Mucosa of rectum (tissue), 2 donors: ENCODE measurements around the gene DIS3L2.
A peak's percentile ranks its signal among the peaks of the same experiment; 100 is the strongest.

ENCODE experiments used
- H3K27ac ChIP-seq, 2 donors: one replicate each; pipeline ENCODE4 v1.7.0; 2013; ENCODE audit warnings: inconsistent platforms in 2 of 2, low read depth in 2 of 2, low read length in 2 of 2
- H3K27me3 ChIP-seq, 2 donors: one replicate each; pipeline ENCODE4 v1.7.0; 2013; ENCODE audit warnings: low read length in 2 of 2; ENCODE audit not compliant: control insufficient read depth in 2 of 2, insufficient read depth in 2 of 2
- H3K36me3 ChIP-seq, 2 donors: one replicate each; pipeline ENCODE4 v1.7.0; 2013; ENCODE audit warnings: low read length in 2 of 2; ENCODE audit not compliant: control insufficient read depth in 2 of 2, insufficient read depth in 2 of 2
- H3K4me1 ChIP-seq, 2 donors: one replicate each; pipeline ENCODE4 v1.7.0; 2013; ENCODE audit warnings: low read length in 2 of 2, mild to moderate bottlenecking in 1 of 2; ENCODE audit not compliant: control insufficient read depth in 2 of 2, insufficient read depth in 2 of 2
- H3K4me3 ChIP-seq, 2 donors: one replicate each; pipeline ENCODE4 v1.7.0; 2013; ENCODE audit warnings: low read length in 2 of 2
- H3K9ac ChIP-seq, 2 donors: one replicate each; pipeline ENCODE4 v1.7.0; 2013; ENCODE audit warnings: low read length in 2 of 2, low read depth in 1 of 2, mild to moderate bottlenecking in 1 of 2
- H3K9me3 ChIP-seq, 2 donors: one replicate each; pipeline ENCODE4 v1.7.0; 2013; ENCODE audit warnings: low read length in 2 of 2; ENCODE audit not compliant: control insufficient read depth in 2 of 2
- donor health status: healthy.
- donor health status: Normal muscosa, but diverticular disease.

The DIS3L2 gene

DNA sequence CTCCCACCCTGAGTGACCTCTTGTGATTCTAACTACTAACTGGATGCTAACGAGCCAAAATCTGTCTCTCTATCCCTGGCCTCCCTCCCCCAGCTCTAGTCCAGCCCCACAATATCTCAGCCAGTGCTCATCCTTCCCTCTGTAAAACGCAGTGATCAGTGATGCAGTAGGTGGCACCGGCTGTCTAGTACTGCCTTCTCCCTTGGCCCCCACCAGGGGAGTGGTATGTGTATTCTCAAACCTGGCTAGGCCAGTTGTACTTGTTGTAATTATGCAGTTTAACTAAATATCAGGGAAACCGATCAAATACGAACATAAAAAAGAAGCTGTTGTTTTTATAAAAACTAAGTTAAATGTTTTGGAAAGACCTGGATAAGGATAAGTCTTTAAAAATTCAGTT lies 303.8 kb downstream of the DIS3L2 start:
- Histone ChIP-seq H3K27ac (no peak overlapping the region), H3K4me3 (no peak overlapping the region), H3K27me3 (no peaks in the 10 kb centered on the region), H3K9ac (no peak overlapping the region), H3K36me3 (peaks cover 35 to 46% of the 10 kb centered on the region in 2 donors), H3K9me3 (no peaks in the 10 kb centered on the region), H3K4me1 (no peaks in the 10 kb centered on the region)

DNA sequence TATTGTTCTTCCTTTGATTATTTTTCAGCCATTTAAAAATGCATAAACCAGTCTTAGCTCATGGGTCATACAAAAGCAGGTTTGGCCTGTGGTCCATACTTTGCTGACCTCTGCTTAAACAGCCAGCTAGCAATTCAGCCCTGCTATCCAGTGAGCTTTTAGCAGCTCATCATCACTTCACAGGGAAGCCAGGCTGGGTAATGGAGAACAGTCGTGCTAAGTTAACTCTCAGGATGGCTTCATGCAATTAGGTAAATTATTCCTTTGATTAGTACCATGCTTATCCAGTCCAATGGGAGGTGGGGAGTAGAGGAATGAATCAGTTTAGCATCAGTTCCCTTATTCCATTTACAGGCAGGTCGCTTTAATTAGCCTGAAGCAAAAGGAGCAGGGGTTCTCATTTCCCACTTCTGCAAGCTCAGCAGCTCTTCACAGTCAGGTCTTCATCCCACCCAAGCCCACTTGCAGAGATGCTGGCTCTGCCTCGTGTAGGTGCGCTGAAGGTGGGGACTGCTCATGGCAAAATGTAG lies 307.2 kb downstream of the DIS3L2 start:
- H3K4me1 ChIP-seq = no peaks in the 10 kb centered on the region
- no peaks in the 10 kb centered on the region for H3K9me3 ChIP-seq
- peaks cover 17 to 33% of the 10 kb centered on the region in 2 donors for H3K36me3 ChIP-seq
- H3K27ac ChIP-seq = no peak overlapping the region
- H3K27me3 ChIP-seq = no peaks in the 10 kb centered on the region
- H3K4me3 ChIP-seq = no peak overlapping the region
- H3K9ac ChIP-seq = no peak overlapping the region

DNA sequence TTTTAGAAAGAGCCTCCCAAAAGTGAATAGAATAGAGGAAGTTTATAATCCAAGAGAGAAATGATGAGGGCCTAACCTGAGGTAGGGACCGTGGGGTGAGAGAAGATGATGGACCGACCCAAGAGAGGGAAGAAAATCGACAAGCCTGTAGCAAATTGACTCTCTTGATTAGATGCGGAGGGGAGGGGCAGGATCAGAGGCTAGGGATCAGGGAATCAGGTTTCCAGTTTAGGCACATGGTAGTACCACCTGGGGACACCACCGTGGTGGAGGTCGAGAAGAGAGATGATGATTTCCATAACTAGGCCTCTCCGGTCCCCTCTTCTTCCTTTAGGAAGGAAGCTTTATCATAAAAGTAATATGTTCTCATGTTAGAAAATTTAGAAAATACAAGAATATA lies 308.4 kb downstream of the DIS3L2 start:
- peaks cover 7 to 29% of the 10 kb centered on the region in 2 donors for H3K36me3 ChIP-seq
- H3K4me3 ChIP-seq = no peak overlapping the region
- H3K9ac ChIP-seq = no peak overlapping the region
- no peaks in the 10 kb centered on the region for H3K4me1 ChIP-seq
- H3K27ac ChIP-seq = no peak overlapping the region
- no peaks in the 10 kb centered on the region for H3K9me3 ChIP-seq
- no peaks in the 10 kb centered on the region for H3K27me3 ChIP-seq

DNA sequence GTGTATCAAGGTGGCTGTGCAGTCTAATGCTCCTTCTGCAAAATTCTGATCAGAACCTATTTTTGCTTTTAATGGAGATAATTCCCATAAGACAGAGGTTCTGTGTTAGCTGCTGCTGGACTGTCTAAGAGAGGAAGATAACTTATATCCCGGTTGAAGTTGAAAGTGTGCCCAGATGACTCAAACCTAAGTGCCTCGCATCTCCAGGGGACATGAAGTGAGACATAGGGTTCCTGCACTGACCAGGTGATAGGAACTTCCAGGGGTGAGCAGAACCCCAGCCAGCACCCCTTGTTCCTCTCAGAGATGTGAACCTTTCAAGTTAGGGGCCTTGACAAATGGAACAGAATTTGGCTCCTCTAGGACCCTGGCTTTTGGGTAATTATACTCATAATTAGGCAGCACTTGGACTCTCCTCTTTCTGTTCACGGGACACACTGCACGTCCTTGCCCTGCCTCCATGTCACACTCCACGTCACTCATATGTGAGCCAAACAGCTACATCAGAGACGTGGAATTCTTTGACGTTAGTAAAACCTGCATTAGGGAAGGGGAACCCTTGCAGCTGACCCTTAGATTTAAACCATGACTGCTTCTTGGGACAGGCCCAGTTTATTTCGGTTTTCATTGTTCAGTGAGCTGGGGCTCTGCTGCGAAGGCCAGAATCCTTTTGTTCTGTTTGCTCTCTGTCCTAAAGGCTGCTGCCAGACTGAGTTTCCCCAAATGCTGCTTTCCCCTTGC lies 312.6 kb downstream of the DIS3L2 start:
- Histone ChIP-seq H3K9me3 (no peaks in the 10 kb centered on the region), H3K9ac (no peak overlapping the region), H3K27me3 (no peaks in the 10 kb centered on the region), H3K4me3 (no peak overlapping the region), H3K27ac (no peak overlapping the region), H3K36me3 (peaks cover 0 to 19% of the 10 kb centered on the region in 2 donors), H3K4me1 (no peaks in the 10 kb centered on the region)

DNA sequence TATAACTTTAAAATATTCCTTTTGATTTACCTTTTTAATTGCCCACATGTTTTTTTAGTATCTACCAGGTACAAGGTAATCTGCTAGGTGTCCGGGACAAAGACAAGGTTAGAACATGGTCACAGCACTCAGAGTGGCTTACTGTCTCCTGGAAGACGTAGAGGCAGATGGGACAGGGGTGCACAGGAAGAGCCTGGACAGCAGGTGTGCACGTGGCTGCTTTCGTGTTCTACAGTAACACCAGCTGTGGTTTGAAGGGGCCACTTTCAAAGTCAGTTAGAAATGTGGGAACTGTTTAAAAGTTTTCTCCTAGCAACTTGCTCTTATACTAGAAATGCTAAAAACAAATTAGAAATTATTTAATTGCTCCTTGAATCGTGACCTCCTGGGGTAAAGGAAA lies 314.2 kb downstream of the DIS3L2 start:
- no peaks in the 10 kb centered on the region for H3K9me3 ChIP-seq
- no peak overlapping the region for H3K9ac ChIP-seq
- no peaks in the 10 kb centered on the region for H3K27me3 ChIP-seq
- H3K4me3 ChIP-seq = no peak overlapping the region
- H3K27ac ChIP-seq = peak overlapping the region in 1 of 2 donors; percentile 40
- H3K4me1 ChIP-seq = no peaks in the 10 kb centered on the region
- H3K36me3 ChIP-seq = peaks cover 0 to 13% of the 10 kb centered on the region in 2 donors

DNA sequence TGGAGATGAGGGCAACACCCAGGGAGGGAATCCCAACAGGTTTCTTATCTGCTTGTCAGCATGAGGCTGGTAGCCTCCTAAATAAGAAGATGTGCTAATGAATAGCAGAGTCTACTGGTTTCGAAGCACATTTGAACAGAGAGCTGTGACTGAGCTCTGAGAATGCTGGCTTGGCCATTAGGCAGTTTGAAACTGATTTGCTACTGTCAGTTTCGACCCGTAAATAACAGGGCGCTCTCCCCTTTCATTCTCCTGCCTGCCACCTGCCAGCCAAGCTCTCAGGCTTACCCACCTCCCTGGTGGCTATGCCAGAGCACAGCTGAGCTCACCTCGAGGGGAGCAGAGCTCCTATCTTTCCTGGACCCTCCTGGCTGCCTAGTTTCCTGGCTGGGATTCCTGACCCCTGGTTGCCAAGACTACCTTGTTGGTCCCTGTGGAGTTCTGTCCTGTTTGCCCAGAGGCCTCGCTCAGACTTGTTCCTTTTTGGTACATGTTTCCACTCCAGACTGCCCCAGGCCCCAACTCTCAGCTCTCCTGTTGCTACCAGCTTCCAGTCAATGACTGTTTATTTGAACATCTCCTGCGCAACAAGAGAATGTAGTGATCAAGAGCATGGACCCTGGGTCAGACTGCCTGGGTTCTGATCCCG lies 314.7 kb downstream of the DIS3L2 start:
- peak overlapping the region; percentile 40 to 42 for H3K27ac ChIP-seq

DNA sequence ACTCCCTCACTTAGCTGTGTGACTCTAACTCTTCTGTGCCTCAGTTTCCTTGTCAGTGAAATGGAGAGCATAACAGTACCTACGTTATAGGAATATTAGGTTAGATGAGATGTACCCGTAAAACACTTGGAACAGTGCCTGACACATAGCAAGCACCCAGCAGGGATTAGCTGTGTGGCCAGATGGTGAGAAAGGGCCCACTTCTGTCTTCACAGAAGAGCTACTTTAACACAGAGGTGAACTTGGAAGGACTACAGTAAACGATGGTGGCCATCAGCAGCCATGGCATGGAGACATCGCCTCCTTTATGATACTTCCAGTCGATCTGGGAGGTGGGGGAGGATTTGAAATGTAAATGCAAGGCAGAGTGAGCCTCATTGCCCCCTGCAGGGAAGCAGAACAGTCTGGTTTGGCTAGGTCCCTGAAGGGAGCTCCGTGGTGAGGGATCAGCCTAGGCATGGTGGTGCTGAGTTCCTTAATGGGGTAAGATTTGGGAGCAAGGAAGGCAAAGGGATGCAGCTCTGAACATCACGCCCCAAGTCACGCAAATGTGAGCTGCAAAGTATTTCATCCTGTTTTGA lies 315.3 kb downstream of the DIS3L2 start:
- H3K9me3 ChIP-seq = no peaks in the 10 kb centered on the region
- H3K4me1 ChIP-seq = no peaks in the 10 kb centered on the region
- H3K27me3 ChIP-seq = no peaks in the 10 kb centered on the region
- H3K27ac ChIP-seq = peak overlapping the region; percentile 40 to 42
- H3K36me3 ChIP-seq = peaks cover 0 to 12% of the 10 kb centered on the region in 2 donors
- no peak overlapping the region for H3K4me3 ChIP-seq
- no peak overlapping the region for H3K9ac ChIP-seq

More for the DNA sequence above, 314.7 kb downstream of the DIS3L2 start:
- no peak overlapping the region for H3K4me3 ChIP-seq
- H3K9me3 ChIP-seq = no peaks in the 10 kb centered on the region
- no peak overlapping the region for H3K9ac ChIP-seq
- H3K4me1 ChIP-seq = no peaks in the 10 kb centered on the region
- H3K27me3 ChIP-seq = no peaks in the 10 kb centered on the region
- H3K36me3 ChIP-seq = peaks cover 0 to 12% of the 10 kb centered on the region in 2 donors

DNA sequence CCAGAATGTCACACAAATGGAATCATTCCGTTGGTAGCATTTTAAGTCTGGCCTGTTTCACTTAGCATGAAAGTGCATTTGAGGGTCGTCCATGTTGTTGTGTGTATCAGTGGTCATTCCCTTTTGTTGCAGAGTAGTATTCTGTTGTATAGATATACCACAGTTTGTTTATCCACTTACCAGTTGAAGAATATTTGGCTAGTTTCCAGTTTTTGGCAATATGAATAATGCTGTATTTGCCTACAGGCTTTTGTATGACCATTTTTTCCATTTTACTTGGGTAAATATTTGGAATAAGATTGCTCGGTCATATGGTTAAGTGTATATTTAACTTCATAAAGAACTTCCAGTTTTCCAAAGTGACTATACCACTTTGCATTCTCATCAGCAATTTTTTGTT lies 317.0 kb downstream of the DIS3L2 start:
- no peaks in the 10 kb centered on the region for H3K27me3 ChIP-seq
- no peak overlapping the region for H3K27ac ChIP-seq
- H3K9ac ChIP-seq = no peak overlapping the region
- no peak overlapping the region for H3K4me3 ChIP-seq
- no peaks in the 10 kb centered on the region for H3K9me3 ChIP-seq
- peaks cover 0 to 12% of the 10 kb centered on the region in 2 donors for H3K36me3 ChIP-seq
- no peaks in the 10 kb centered on the region for H3K4me1 ChIP-seq

DNA sequence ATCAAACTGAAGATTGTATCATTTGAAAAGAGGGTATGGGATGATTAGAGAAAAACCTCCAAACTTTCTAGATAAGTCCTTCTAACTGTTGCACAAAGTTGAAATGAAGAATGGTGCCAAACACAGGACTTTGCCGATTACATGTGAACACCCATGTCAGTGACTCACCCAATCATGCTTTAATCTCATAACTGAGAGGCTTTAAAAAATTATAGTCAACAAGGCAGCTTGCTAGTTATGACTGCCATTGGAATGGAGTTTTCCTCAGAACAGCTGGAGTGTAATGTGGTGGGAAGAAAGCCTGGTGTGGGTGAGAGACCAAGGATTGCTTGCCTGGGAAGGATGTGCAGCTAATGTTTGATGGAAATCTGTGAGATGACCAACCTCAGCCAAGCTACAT lies 318.8 kb downstream of the DIS3L2 start:
- no peak overlapping the region for H3K9ac ChIP-seq
- H3K4me3 ChIP-seq = no peak overlapping the region
- H3K4me1 ChIP-seq = no peaks in the 10 kb centered on the region
- no peaks in the 10 kb centered on the region for H3K27me3 ChIP-seq
- no peak overlapping the region for H3K27ac ChIP-seq
- no peaks in the 10 kb centered on the region for H3K9me3 ChIP-seq
- H3K36me3 ChIP-seq = peaks cover 0 to 10% of the 10 kb centered on the region in 2 donors

DNA sequence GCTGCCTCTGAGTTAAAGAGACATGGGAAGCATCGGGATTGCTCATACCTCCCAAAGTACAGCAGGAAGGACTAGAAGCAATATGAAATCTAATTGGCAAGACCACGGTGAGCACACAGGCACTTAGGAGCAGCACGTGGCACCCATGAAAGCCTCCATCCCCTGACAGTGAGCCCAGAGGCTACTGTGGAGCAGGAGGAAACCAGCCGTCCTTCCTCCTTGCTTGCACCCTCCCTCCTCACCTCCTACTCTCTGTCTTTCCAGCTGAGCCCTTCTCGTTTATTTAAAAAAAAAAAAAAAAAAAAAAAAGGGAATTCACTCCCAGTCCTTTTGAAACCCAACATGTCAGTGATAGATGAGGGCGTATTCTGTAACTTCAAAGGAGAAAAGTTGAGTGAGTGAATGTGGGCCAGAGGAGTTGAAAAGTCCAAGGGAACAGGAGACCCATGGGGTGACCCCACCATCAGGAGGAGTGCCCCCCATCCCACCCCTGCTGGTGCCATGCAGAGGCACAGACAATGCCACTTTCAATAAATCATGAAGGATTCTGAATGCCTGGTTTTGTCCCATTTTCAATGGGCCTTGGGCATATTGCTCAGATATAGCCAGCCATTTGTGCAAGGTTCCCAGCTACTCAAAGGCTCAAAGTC lies 320.5 kb downstream of the DIS3L2 start:
- Histone ChIP-seq H3K4me3 (no peak overlapping the region), H3K9ac (no peak overlapping the region), H3K4me1 (no peaks in the 10 kb centered on the region), H3K27me3 (no peaks in the 10 kb centered on the region), H3K9me3 (no peaks in the 10 kb centered on the region), H3K36me3 (peaks cover 0 to 5% of the 10 kb centered on the region in 2 donors), H3K27ac (no peak overlapping the region)
